Rectal smooth muscle tissue (tissue), 1 donor: ENCODE data around the gene TICAM2.

Experiments used
- H3K27ac ChIP-seq: one replicate; pipeline ENCODE4 v1.7.0; 2013; ENCODE audit warnings: low read depth, low read length, inconsistent platforms
- H3K27me3 ChIP-seq: one replicate; pipeline ENCODE4 v1.7.0; 2013; ENCODE audit warnings: low read length; ENCODE audit not compliant: control insufficient read depth, insufficient read depth
- H3K36me3 ChIP-seq: one replicate; pipeline ENCODE4 v1.7.0; 2013; ENCODE audit warnings: low read length; ENCODE audit not compliant: control insufficient read depth, insufficient read depth
- H3K4me1 ChIP-seq: one replicate; pipeline ENCODE4 v1.7.0; 2013; ENCODE audit warnings: low read length; ENCODE audit not compliant: control insufficient read depth, insufficient read depth
- H3K4me3 ChIP-seq: one replicate; pipeline ENCODE4 v1.7.0; 2013; ENCODE audit warnings: low read length
- H3K9ac ChIP-seq: one replicate; pipeline ENCODE4 v1.7.0; 2013; ENCODE audit warnings: low read length

TICAM2 gene

GRCh38 chr5:115556276-115556675 lies 46.0 kb downstream of the TICAM2 start:
- no peak overlapping the region for H3K27ac ChIP-seq
- H3K4me3 ChIP-seq = no peak overlapping the region
- H3K9ac ChIP-seq = no peak overlapping the region
- no peaks in the 10 kb centered on the region for H3K36me3 ChIP-seq
- no peaks in the 10 kb centered on the region for H3K4me1 ChIP-seq
- no peaks in the 10 kb centered on the region for H3K27me3 ChIP-seq

GRCh38 chr5:115555084-115555633 lies 47.1 kb downstream of the TICAM2 start:
- H3K36me3 ChIP-seq = no peaks in the 10 kb centered on the region
- no peaks in the 10 kb centered on the region for H3K27me3 ChIP-seq
- H3K4me1 ChIP-seq = no peaks in the 10 kb centered on the region
- no peak overlapping the region for H3K9ac ChIP-seq
- H3K27ac ChIP-seq = no peak overlapping the region
- H3K4me3 ChIP-seq = no peak overlapping the region

GRCh38 chr5:115553082-115553481 lies 49.2 kb downstream of the TICAM2 start:
- no peaks in the 10 kb centered on the region for H3K36me3 ChIP-seq
- H3K9ac ChIP-seq = no peak overlapping the region
- H3K4me3 ChIP-seq = no peak overlapping the region
- H3K27me3 ChIP-seq = no peaks in the 10 kb centered on the region
- no peak overlapping the region for H3K27ac ChIP-seq
- no peaks in the 10 kb centered on the region for H3K4me1 ChIP-seq

- Histone ChIP-seq H3K36me3 (no peaks in the 10 kb centered on the region), H3K27ac (no peak overlapping the region), H3K9ac (no peak overlapping the region), H3K27me3 (no peaks in the 10 kb centered on the region), H3K4me3 (no peak overlapping the region), H3K4me1 (no peaks in the 10 kb centered on the region)
Observed at GRCh38 chr5:115551415-115551814, 50.9 kb downstream of the TICAM2 start.

GRCh38 chr5:115549154-115549553 lies 53.1 kb downstream of the TICAM2 start:
- H3K27ac ChIP-seq = no peak overlapping the region
- no peaks in the 10 kb centered on the region for H3K27me3 ChIP-seq
- H3K36me3 ChIP-seq = no peaks in the 10 kb centered on the region
- H3K4me1 ChIP-seq = no peaks in the 10 kb centered on the region
- H3K9ac ChIP-seq = no peak overlapping the region
- no peak overlapping the region for H3K4me3 ChIP-seq

- no peaks in the 10 kb centered on the region for H3K27me3 ChIP-seq
- H3K4me1 ChIP-seq = no peaks in the 10 kb centered on the region
- H3K36me3 ChIP-seq = no peaks in the 10 kb centered on the region
- no peak overlapping the region for H3K27ac ChIP-seq
- H3K9ac ChIP-seq = no peak overlapping the region
- no peak overlapping the region for H3K4me3 ChIP-seq
Observed at GRCh38 chr5:115548683-115549082, 53.6 kb downstream of the TICAM2 start.

- peak overlapping the region; percentile 74 for H3K27ac ChIP-seq
- no peaks in the 10 kb centered on the region for H3K36me3 ChIP-seq
- no peaks in the 10 kb centered on the region for H3K27me3 ChIP-seq
- H3K9ac ChIP-seq = no peak overlapping the region
- peak overlapping the region; percentile 52 for H3K4me3 ChIP-seq
- H3K4me1 ChIP-seq = peaks cover 14% of the 10 kb centered on the region
Observed at GRCh38 chr5:115545351-115545882, 56.9 kb downstream of the TICAM2 start.

GRCh38 chr5:115544436-115545350 lies 57.6 kb downstream of the TICAM2 start, which contains the start of gene FEM1C:
Gene FEM1C, minus strand, starts transcription at chr5:115544775. Its CDS starts 1,282 bp downstream, at chr5:115543493.
- peak within 1 kb of the TSS; percentile 98 for H3K27ac ChIP-seq
- H3K4me1 ChIP-seq = peaks cover 19% of the 10 kb centered on the region
- H3K27me3 ChIP-seq = no peaks in the 10 kb centered on the region
- no peaks in the 10 kb centered on the region for H3K36me3 ChIP-seq
- H3K4me3 ChIP-seq = peak within 1 kb of the TSS; percentile 92
- peak within 1 kb of the TSS; percentile 66 for H3K9ac ChIP-seq

GRCh38 chr5:115544043-115544435 lies 58.2 kb downstream of the TICAM2 start:
- peak overlapping the region; percentile 92 for H3K4me3 ChIP-seq
- no peaks in the 10 kb centered on the region for H3K36me3 ChIP-seq
- H3K9ac ChIP-seq = peak overlapping the region; percentile 66
- H3K27me3 ChIP-seq = no peaks in the 10 kb centered on the region
- peak overlapping the region; percentile 98 for H3K27ac ChIP-seq
- peaks cover 25% of the 10 kb centered on the region for H3K4me1 ChIP-seq

- Histone ChIP-seq H3K4me1 (peaks cover 25% of the 10 kb centered on the region), H3K27me3 (no peaks in the 10 kb centered on the region), H3K4me3 (peak overlapping the region; percentile 92), H3K36me3 (no peaks in the 10 kb centered on the region), H3K27ac (peak overlapping the region; percentile 98), H3K9ac (peak overlapping the region; percentile 66)
Observed at GRCh38 chr5:115543365-115544042, 58.8 kb downstream of the TICAM2 start.

GRCh38 chr5:115542651-115543364 lies 59.5 kb downstream of the TICAM2 start:
- Histone ChIP-seq H3K9ac (peak overlapping the region; percentile 66), H3K27ac (peak overlapping the region; percentile 98), H3K27me3 (no peaks in the 10 kb centered on the region), H3K36me3 (no peaks in the 10 kb centered on the region), H3K4me1 (peaks cover 25% of the 10 kb centered on the region), H3K4me3 (peak overlapping the region; percentile 92)

- peak overlapping the region; percentile 92 for H3K4me3 ChIP-seq
- H3K27me3 ChIP-seq = no peaks in the 10 kb centered on the region
- H3K36me3 ChIP-seq = no peaks in the 10 kb centered on the region
- peak overlapping the region; percentile 98 for H3K27ac ChIP-seq
- H3K4me1 ChIP-seq = peaks cover 25% of the 10 kb centered on the region
- H3K9ac ChIP-seq = no peak overlapping the region
Observed at GRCh38 chr5:115542086-115542485, 60.2 kb downstream of the TICAM2 start.
